Bronchial epithelial cell (primary cell): ENCODE results near the gene ALOXE3. TPM values are rescaled to one million over a fixed set of nuclear protein-coding genes. Genes with fewer than 3 reads are reported as not detected.

Experiments used
- DNase-seq: peaks from one replicate; pipeline ENCODE4 v3.0.0-alpha.2; 2010; ENCODE audit warnings: low read depth
- FAIRE-seq: peaks from 2 replicates; lab custom pipeline; 2011; peaks lifted over from hg19 to GRCh38; lab: Jason Lieb, UNC
- H3K27me3 ChIP-seq: 2 replicates; pipeline ENCODE4 v1.5.1; 2011; ENCODE audit warnings: low read length; ENCODE audit not compliant: control insufficient read depth, insufficient read depth
- H3K36me3 ChIP-seq: 2 replicates; pipeline ENCODE4 v1.5.1; 2011; ENCODE audit warnings: low read length; ENCODE audit not compliant: control insufficient read depth, insufficient read depth
- H3K4me3 ChIP-seq: 2 replicates; pipeline ENCODE4 v1.5.1; 2011; ENCODE audit warnings: mild to moderate bottlenecking, low read depth, low read length, control low read depth
- CTCF ChIP-seq: IDR thresholded peaks from 2 replicates; pipeline ENCODE4 v1.5.1; 2011; ENCODE audit warnings: mild to moderate bottlenecking, moderate library complexity, low read length, control low read depth, inconsistent platforms; ENCODE audit not compliant: insufficient read depth, severe bottlenecking
- total RNA-seq: library from RNA; depleted of rRNA; stranded (reverse); fragments of >200 nt; gene quantifications from 2 replicates; pipeline ENCODE4 v1.2.1, GENCODE V29; 2014

Gene ALOXE3
- total RNA-seq, 1 donor from 2014 or later = 1.3 TPM

DNA sequence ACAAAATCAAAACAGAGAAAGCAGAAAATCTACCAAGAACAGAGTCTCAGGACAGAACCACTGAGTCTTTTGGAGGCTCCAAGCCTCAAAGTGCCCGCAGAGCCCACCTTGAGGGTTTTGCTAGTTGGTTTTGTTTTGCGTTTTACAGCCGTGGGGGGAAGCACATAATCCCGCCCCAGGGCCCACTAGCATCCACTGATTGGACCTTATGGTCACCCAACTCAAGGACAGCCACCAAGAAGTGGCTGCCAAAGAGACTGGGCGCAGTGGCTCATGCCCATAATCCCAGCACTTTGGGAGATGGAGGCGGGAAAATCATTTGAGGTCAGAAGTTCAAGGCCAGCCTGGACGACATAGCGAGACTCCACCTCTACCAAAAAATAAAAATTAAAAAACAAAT is 69.6 kb downstream of the ALOXE3 start:
- Histone ChIP-seq H3K4me3 (no peak overlapping the region), H3K36me3 (peaks cover 2% of the 10 kb centered on the region), H3K27me3 (peaks cover 1% of the 10 kb centered on the region)
- no peak for FAIRE-seq
- no peak for DNase-seq
- no peak for TF ChIP-seq CTCF

DNA sequence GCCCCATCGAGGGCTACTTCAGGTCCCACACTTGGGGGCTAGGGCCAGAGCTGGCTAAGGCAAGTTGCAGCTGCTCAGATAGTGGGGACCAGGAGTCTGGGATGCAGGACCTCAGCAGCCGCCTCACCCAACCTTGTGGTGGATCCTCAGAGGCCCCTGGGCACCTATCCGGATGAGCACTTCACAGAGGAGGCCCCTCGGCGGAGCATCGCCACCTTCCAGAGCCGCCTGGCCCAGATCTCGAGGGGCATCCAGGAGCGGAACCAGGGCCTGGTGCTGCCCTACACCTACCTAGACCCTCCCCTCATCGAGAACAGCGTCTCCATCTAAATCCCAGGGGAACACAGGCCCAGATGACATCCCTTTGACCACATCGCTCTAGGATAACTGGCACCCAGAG is 70.1 kb downstream of the ALOXE3 start:
- Histone ChIP-seq H3K27me3 (peaks cover 1% of the 10 kb centered on the region), H3K4me3 (no peak overlapping the region), H3K36me3 (peaks cover 3% of the 10 kb centered on the region)
- DNase-seq = no peak
- no peak for FAIRE-seq
- TF ChIP-seq CTCF = no peak

DNA sequence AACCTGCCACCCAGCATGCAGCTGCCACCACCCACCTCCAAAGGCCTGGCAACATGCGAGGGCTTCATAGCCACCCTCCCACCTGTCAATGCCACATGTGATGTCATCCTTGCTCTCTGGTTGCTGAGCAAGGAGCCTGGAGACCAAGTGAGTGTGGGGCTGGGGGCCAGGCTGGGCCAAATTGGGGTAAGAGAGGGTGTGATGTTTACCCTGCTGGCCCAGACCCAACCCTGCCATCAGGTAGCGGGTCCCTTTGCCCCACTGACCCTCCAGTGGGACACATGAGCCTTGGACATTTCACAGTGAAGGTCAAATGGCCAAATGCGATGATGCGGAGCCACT is 70.6 kb downstream of the ALOXE3 start:
- no peak for TF ChIP-seq CTCF
- Histone ChIP-seq H3K36me3 (peaks cover 7% of the 10 kb centered on the region), H3K27me3 (peaks cover 1% of the 10 kb centered on the region), H3K4me3 (no peak overlapping the region)
- DNase-seq (no peak), FAIRE-seq (no peak)

DNA sequence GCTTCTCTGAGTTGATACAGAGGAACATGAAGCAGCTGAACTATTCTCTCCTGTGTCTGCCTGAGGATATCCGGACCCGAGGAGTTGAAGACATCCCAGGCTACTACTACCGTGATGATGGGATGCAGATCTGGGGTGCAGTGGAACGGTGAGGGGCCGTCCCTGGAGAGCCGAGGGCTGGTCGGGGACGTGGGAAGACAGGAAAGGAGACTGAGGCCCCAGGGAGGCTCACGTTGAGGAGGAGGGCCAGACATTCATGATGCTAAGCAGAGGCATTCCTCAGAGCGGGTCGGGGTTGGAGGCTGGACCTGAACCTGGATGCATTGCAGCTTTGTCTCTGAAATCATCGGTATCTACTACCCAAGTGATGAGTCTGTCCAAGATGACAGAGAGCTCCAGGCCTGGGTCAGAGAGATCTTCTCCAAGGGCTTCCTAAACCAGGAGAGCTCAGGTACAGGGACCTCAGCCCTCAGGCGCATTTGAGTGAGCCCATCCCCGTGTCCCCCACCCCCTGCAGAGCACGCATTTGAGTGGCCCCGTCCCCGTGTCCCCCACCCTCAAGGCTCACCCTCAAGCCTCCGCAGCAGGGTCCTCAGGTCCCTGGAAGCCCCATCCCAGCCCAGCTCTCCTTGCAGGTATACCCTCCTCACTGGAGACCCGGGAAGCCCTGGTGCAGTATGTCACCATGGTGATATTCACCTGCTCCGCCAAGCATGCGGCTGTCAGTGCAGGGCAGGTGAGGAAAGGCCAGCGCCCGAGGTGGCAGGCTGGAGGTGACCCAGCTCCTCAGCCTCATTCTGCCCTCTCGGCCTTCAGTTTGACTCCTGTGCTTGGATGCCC is 71.2 kb downstream of the ALOXE3 start:
- FAIRE-seq (no peak), DNase-seq (no peak)

DNA sequence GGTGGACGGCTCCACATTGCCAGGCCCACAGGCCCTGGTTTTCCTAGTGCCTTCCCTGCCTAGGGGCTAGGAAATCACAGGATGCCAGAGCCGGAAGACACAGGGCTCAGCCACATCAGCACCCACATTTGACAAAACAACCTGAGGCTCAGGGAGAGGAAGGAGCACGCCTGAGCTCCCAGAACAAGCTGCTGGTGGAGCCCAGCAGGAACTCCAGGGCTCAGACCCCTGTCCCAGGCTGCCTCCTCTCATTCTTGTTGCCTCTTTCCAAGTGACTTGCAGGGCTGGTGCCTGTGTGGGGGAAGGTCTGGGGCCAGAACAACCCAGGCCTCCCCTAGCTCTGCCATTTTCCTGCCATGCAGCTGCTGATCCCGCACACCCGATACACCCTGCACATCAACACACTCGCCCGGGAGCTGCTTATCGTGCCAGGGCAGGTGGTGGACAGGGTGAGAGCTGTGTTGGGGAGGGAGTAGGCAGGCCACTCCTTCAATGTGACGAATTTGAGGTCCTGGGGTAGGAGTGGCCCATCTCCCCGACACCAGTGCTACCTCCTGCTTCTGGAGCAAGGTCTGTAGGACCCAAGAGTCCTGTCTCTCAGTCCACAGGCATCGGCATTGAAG is 71.9 kb downstream of the ALOXE3 start:
- no peak for DNase-seq
- H3K27me3 ChIP-seq = peaks cover 1% of the 10 kb centered on the region
- no peak overlapping the region for H3K4me3 ChIP-seq
- no peak for TF ChIP-seq CTCF
- FAIRE-seq = no peak
- H3K36me3 ChIP-seq = peaks cover 10% of the 10 kb centered on the region

More for the DNA sequence above, 71.2 kb downstream of the ALOXE3 start:
- TF ChIP-seq CTCF = no peak
- peaks cover 1% of the 10 kb centered on the region for H3K27me3 ChIP-seq
- no peak overlapping the region for H3K4me3 ChIP-seq
- peaks cover 10% of the 10 kb centered on the region for H3K36me3 ChIP-seq

Other genes with a start within 250 kb of the ALOXE3 start
- gene CHD3, start 229.7 kb downstream of the ALOXE3 start, total RNA-seq = 41.3 and 98.2 TPM in 2 replicates
- 7.8 and 8.2 TPM in 2 replicates for gene RNF227, start 202.2 kb downstream of the ALOXE3 start, total RNA-seq
- gene KCNAB3, start 188.7 kb downstream of the ALOXE3 start, total RNA-seq = 0.79 and 0.90 TPM in 2 replicates
- 16.8 and 27.9 TPM in 2 replicates for gene TRAPPC1, start 186.6 kb downstream of the ALOXE3 start, total RNA-seq
- 8.2 and 12.2 TPM in 2 replicates for gene CNTROB, start 186.3 kb downstream of the ALOXE3 start, total RNA-seq
- 0.13 TPM in 1 of 2 replicates, not detected in the other for gene GUCY2D, start 115.9 kb downstream of the ALOXE3 start, total RNA-seq
- gene ALOX15B, start 79.5 kb downstream of the ALOXE3 start, total RNA-seq = 5.8 and 20.6 TPM in 2 replicates
- 0.26 and 2.0 TPM in 2 replicates for gene ALOX12B, start 30.8 kb downstream of the ALOXE3 start, total RNA-seq
- 0.13 and 1.3 TPM in 2 replicates for gene HES7, start 5.6 kb upstream of the ALOXE3 start, total RNA-seq
- gene PER1, start 33.9 kb upstream of the ALOXE3 start, total RNA-seq = 21.9 and 26.4 TPM in 2 replicates
- 2.1 and 4.4 TPM in 2 replicates for gene VAMP2, start 44.4 kb upstream of the ALOXE3 start, total RNA-seq
- gene TMEM107, start 57.9 kb upstream of the ALOXE3 start, total RNA-seq = 20.2 and 24.2 TPM in 2 replicates
- 6.5 and 6.8 TPM in 2 replicates for gene BORCS6, start 71.7 kb upstream of the ALOXE3 start, total RNA-seq
- gene AURKB, start 92.1 kb upstream of the ALOXE3 start, total RNA-seq = 0.64 and 1.6 TPM in 2 replicates
- gene CTC1, start 129.5 kb upstream of the ALOXE3 start, total RNA-seq = 2.9 and 5.6 TPM in 2 replicates
- gene PFAS, start 130.8 kb upstream of the ALOXE3 start, total RNA-seq = 5.8 and 9.5 TPM in 2 replicates
- 11.1 and 11.8 TPM in 2 replicates for gene RANGRF, start 170.2 kb upstream of the ALOXE3 start, total RNA-seq
- 0.26 and 0.38 TPM in 2 replicates for gene SLC25A35, start 176.9 kb upstream of the ALOXE3 start, total RNA-seq
- not detected in 2 replicates for gene ARHGEF15, start 191.7 kb upstream of the ALOXE3 start, total RNA-seq
- not detected in 2 replicates for gene ODF4, start 221.3 kb upstream of the ALOXE3 start, total RNA-seq